Measurements from ENCODE around the gene MPV17.

MPV17 gene

DNA sequence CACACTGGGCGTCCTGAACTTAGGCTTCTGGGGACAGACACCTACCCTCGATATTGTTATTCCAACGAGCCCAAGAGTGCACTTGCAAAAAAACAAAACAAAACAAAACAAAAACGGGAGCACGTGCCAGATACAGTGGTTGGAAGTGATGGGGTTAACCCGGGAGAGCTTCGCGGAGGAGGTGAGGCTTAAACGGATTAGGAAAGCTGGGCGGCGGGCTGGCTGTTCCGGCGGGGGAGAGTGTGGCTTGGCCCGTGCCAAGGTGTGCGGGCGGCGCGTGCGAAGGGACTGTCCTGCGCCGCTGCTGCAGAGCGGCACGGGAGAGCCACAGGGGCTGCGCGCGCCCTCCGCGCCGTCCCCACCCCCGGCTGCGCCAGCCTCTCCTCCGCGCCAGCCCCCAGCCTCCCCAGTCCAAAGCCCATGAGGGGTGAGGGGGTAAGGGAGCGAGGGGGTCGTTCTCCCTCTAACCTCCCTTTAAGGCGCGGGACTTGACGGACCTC, 58.6 kb downstream of the MPV17 start:
- peak in 2 of 3 experiments; percentile 60 to 63 for DNase-seq

DNA sequence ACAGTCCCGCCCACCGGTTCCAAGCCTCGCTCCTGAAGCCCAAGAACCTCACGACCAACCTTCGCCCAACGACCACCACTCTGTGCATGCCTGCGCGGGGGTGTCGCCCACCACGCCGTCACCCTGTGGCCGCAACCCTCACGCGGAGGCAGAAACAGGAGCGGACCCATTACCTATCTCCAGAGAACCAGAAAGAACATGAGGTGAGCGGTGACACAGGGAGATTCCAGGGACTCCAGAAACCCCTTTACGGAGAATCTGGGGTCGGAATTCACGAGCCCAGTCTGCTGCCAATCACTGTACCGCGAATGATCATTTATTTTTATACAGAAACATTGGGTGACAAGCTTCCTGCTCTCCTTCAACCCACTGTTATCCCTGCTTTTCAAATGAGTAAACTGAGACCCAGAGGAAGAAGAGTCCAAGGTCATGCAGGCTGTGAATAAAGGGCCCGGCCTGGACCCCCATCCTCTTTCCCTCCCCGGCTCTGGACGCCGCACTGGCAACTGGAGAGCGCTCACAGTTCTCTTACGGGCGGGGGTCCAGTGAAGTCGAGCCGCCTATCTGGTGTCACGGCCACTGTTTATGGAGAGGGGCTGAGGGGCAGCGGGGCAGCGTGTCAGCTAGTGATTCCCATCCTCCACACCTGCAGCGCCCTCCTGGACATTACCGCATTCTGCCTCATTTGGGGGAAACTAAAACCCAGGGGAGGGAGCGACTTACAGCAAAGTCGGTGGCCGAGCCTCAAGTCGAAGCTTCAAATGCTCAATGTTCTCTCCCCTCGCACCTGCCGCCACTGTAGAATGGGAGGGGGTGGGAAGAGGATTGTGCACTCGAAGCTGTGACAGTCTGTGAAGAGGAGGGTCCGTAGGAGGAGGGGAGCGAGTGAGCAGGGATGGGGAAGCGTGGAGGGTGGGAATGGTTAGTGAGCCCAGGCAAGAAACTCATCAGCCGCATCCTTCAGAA, 59.3 kb downstream of the MPV17 start:
- peak; percentile 21 to 63 (median 56) for DNase-seq

DNA sequence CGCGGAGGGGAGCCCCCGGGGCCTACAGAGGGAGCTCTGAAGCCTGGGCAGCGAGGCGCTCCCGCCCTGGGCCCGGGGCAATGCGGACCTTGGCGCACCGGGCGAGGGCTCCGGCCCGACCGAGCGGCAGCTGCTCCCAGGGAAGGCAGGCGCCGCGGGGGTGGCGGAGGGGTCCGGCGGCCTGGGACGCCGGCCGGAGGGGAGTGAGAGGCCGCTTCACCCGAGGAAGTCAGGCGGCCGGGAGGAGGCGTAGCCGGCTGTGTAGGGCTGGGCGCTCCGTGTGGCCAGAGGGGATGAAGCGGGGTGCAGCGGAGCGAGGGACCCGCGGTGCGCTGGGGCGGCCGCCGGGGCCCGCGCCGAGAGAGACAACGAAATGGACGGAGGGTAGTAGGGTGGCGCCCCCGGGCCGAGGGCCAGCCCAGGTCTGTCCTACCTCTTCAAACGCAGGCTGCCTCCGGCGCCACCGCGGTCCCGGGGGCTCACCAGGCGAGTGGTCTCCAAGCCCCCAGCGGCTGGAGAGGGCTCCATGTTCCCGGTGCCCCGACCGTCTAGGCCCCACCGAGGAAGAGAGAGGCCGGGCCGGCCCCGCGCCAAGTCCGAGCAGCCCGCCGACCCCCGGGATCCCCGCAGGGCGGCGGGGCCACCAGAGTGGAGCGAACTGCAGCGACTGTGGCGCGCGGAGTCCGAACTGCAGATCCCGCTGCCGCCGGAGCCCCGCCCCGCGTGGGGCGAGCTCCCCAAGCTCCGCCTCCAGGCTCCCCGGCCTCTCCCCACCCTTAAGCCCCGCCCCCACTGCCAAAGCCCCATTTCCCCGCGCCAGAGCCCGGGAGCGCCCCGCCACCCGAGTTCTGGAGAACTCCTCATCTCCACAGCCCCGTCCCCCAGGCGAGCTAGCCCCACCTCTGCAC, 60.3 kb downstream of the MPV17 start, which contains the start of gene SLC30A3:
SLC30A3 (minus strand) TSS at position 669 of the 908 bp plus-strand sequence; CDS start at position 528, 141 bp downstream.
- DNase-seq = peak; percentile 31 to 61 (median 54)

DNA sequence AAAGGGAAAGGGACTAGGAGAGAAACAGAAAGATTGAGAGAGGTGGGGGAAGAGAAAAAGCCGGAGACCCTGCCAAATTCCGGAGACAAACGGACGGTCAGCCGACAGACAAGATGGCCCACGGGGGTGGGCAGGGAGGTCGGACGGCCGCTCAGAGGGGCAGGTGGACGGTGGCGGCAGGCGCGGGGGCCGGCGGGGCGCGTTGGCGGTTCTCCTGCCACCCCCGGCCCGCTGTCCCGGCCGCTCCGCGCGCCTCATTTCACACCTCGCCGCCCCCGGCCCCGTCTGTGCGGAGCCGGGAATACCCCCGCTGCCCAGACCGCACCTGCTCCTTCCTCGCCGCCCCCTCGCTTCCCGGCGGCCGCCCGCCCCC, 61.0 kb downstream of the MPV17 start:
- peak in 1 of 3 experiments; percentile 33 for DNase-seq

DNA sequence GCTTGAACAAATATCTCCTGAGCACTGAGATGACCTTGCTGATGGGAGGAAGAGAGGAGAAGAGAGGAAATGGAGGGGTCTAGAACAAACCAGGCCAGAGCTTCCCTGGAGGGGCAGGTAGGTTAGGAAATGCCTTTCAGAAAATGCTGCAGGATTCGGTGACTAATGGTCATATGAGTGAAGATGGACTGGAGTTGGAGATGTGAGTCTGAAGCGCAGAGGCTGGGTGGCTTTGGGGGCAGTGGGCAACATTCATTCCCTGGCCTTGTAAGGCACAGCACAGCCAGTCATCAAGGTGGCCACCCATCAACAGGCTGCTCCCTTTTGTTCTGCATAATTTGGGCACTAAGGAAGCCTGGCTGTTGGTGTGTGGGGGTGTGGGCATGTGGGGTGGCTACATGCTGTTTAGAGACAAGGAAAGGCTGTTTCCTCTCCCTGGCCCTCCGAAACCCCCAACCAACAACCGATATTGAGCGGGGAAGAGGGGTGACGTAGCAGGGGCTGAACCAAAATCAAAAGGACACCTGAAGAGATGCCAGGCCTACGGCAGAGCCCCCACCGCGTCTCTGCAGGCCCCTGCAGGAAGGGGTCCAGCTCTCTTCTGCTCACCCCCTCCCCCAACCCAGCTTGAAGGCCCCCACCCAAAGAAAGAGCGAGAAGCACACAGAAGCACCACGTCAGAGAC, 61.5 kb downstream of the MPV17 start:
- no peak for DNase-seq

All from NCI-H1417 (cell line).